Measurements from ENCODE around the gene SERGEF. TPM values are rescaled to one million over a fixed set of nuclear protein-coding genes. Genes with fewer than 3 reads are reported as not detected.

SERGEF gene
- total and polyA plus RNA-seq, 2 of the 13 experiments (the other 11 are each of a cell fraction or from before 2014, with no cell fraction given) = 54.5 to 114 TPM

GRCh38 chr11:17770048-17770652 lies 242.7 kb downstream of the SERGEF start (continued):
- TF ChIP-seq ZNF431 (CRISPR knock-in tag; IDR thresholded peaks at IDR 0.05; ENCODE audit: borderline replicate concordance, low read depth) = peak; percentile 90
- TF ChIP-seq REST (IDR thresholded peaks at IDR 0.05; ENCODE audit: borderline replicate concordance in 1 of 2, low read depth in 1 of 2, low read length in 2 of 2) = peak in 1 of 2 experiments; percentile 76; a peak in 2 of 4 replicates
- peak; percentile 64 for TF ChIP-seq TBL1XR1 (IDR thresholded peaks at IDR 0.05; ENCODE audit: borderline replicate concordance, low read length, partially characterized antibody)
- TF ChIP-seq, protein P1, sequence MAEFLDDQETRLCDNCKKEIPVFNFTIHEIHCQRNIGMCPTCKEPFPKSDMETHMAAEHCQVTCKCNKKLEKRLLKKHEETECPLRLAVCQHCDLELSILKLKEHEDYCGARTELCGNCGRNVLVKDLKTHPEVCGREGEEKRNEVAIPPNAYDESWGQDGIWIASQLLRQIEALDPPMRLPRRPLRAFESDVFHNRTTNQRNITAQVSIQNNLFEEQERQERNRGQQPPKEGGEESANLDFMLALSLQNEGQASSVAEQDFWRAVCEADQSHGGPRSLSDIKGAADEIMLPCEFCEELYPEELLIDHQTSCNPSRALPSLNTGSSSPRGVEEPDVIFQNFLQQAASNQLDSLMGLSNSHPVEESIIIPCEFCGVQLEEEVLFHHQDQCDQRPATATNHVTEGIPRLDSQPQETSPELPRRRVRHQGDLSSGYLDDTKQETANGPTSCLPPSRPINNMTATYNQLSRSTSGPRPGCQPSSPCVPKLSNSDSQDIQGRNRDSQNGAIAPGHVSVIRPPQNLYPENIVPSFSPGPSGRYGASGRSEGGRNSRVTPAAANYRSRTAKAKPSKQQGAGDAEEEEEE (CRISPR knock-in tag; IDR thresholded peaks at IDR 0.05; ENCODE audit: borderline replicate concordance) = peak; percentile 87; the same call in 1 of the 2 replicates
- no peak for TF ChIP-seq ATF7 (IDR thresholded peaks at IDR 0.05)
- peak; percentile 73; the same call in 1 of the 2 replicates for TF ChIP-seq ATF7 (CRISPR knock-in tag; IDR thresholded peaks at IDR 0.05)
- peak; percentile 97 for TF ChIP-seq HOXA3 (CRISPR knock-in tag; IDR thresholded peaks at IDR 0.05)
- no peak for TF ChIP-seq HOXA7 (CRISPR knock-in tag; IDR thresholded peaks at IDR 0.05)
- TF ChIP-seq NR2F6 (IDR thresholded peaks at IDR 0.05) = peak; percentile 100
- TF ChIP-seq NR2F6 (CRISPR knock-in tag; IDR thresholded peaks at IDR 0.05) = peak; percentile 100
- no peak for TF ChIP-seq ZNF446 (CRISPR knock-in tag; IDR thresholded peaks at IDR 0.05)
- 0 out of 2 replicates have a peak, but pooled peaks have one; percentile 52 for TF ChIP-seq AKAP8 (CRISPR knock-in tag; IDR thresholded peaks at IDR 0.05)
- TF ChIP-seq, protein P2, sequence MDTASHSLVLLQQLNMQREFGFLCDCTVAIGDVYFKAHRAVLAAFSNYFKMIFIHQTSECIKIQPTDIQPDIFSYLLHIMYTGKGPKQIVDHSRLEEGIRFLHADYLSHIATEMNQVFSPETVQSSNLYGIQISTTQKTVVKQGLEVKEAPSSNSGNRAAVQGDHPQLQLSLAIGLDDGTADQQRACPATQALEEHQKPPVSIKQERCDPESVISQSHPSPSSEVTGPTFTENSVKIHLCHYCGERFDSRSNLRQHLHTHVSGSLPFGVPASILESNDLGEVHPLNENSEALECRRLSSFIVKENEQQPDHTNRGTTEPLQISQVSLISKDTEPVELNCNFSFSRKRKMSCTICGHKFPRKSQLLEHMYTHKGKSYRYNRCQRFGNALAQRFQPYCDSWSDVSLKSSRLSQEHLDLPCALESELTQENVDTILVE (CRISPR knock-in tag; IDR thresholded peaks at IDR 0.05) = peak; percentile 81; the same call in 1 of the 2 replicates
- no peak for TF ChIP-seq NFE2 (CRISPR knock-in tag; IDR thresholded peaks at IDR 0.05)
- no peak for TF ChIP-seq HMGA1 (CRISPR knock-in tag; conservative IDR thresholded peaks at IDR 0.05)
- TF ChIP-seq, protein P3, sequence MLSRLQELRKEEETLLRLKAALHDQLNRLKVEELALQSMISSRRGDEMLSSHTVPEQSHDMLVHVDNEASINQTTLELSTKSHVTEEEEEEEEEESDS (CRISPR knock-in tag; IDR thresholded peaks at IDR 0.05; ENCODE audit: borderline replicate concordance) = no peak
- peak; percentile 74 for TF ChIP-seq MAZ (IDR thresholded peaks at IDR 0.05; ENCODE audit: borderline replicate concordance, low read depth, low read length)
- peak; percentile 88 for TF ChIP-seq MAZ (CRISPR knock-in tag; IDR thresholded peaks at IDR 0.05; ENCODE audit: low read depth)
- no peak for TF ChIP-seq ZNF567 (CRISPR knock-in tag; IDR thresholded peaks at IDR 0.05; ENCODE audit: borderline replicate concordance)
- TF ChIP-seq, protein P4, sequence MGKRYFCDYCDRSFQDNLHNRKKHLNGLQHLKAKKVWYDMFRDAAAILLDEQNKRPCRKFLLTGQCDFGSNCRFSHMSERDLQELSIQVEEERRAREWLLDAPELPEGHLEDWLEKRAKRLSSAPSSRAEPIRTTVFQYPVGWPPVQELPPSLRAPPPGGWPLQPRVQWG (CRISPR knock-in tag; IDR thresholded peaks at IDR 0.05; ENCODE audit: borderline replicate concordance, low read depth) = no peak
- peak; percentile 57; the same call in 1 of the 2 replicates for TF ChIP-seq TP53 (CRISPR knock-in tag; conservative IDR thresholded peaks at IDR 0.05)
- TF ChIP-seq ZSCAN22 (CRISPR knock-in tag; IDR thresholded peaks at IDR 0.05) = no peak
- TF ChIP-seq SOX6 (IDR thresholded peaks at IDR 0.05) = no peak
- TF ChIP-seq SOX6 (CRISPR knock-in tag; IDR thresholded peaks at IDR 0.05) = peak; percentile 99
- TF ChIP-seq SP4 (CRISPR knock-in tag; IDR thresholded peaks at IDR 0.05) = peak; percentile 75; the same call in 1 of the 2 replicates
